A673 (cell line): ENCODE measurements around the gene SUSD1. TPM values are rescaled to one million over a fixed set of nuclear protein-coding genes. Genes with fewer than 3 reads are reported as not detected.

Experiments used
- BruUV-seq: library from RNA; stranded (reverse); fragments of 400-500 nt; replicated peaks from 2 replicates; lab custom pipeline; 2021; lab: Mats Ljungman, UMichigan
- CTCF ChIA-PET: fragments of 300-600 bp; sonication (Branson Sonifier 250); formaldehyde crosslinking; loops from one replicate; lab custom pipeline; 2022; ENCODE audit warnings: antibody characterized with exemption; lab: Charles Lee
- POLR2A ChIA-PET: fragments of 300-600 bp; sonication (Branson Sonifier 250); formaldehyde crosslinking; loops from one replicate; lab custom pipeline; 2022; ENCODE audit warnings: antibody characterized with exemption; ENCODE audit not compliant: low non-redundant PET; lab: Charles Lee
- DNase-seq: peaks from one replicate; pipeline ENCODE4 v3.0.0-alpha.2; 2015; ENCODE audit warnings: low spot score
- H3K27ac ChIP-seq: fragments of 200-600 bp; sonication (generic); 2 replicates; pipeline ENCODE4 v1.5.1; 2016; ENCODE audit warnings: mixed run types, low read depth, mild to moderate bottlenecking, mixed read lengths, antibody characterized with exemption, low read length; ENCODE audit not compliant: poor library complexity, severe bottlenecking
- H3K27me3 ChIP-seq: fragments of 200-600 bp; sonication (generic); replicated peaks from 2 replicates; pipeline ENCODE4 v1.6.1; 2017; ENCODE audit warnings: mixed run types, low read depth, mild to moderate bottlenecking, mixed read lengths, antibody characterized with exemption, low read length; ENCODE audit not compliant: insufficient read depth, poor library complexity
- H3K36me3 ChIP-seq: fragments of 200-600 bp; sonication (generic); 2 replicates; pipeline ENCODE4 v1.6.1; 2016; ENCODE audit warnings: mixed run types, mild to moderate bottlenecking, mixed read lengths, antibody characterized with exemption, low read length; ENCODE audit not compliant: insufficient read depth, poor library complexity, severe bottlenecking
- H3K4me1 ChIP-seq: fragments of 200-600 bp; sonication (generic); 2 replicates; pipeline ENCODE4 v1.6.1; 2017; ENCODE audit warnings: mixed run types, mild to moderate bottlenecking, mixed read lengths, antibody characterized with exemption, low read length; ENCODE audit not compliant: insufficient read depth, poor library complexity, severe bottlenecking
- H3K4me3 ChIP-seq: fragments of 200-600 bp; sonication (generic); 2 replicates; pipeline ENCODE4 v1.5.1; 2016; ENCODE audit warnings: low read depth, mixed run types, mild to moderate bottlenecking, mixed read lengths, low read length; ENCODE audit not compliant: poor library complexity, severe bottlenecking
- H3K9me3 ChIP-seq: fragments of 200-600 bp; sonication (generic); 2 replicates; pipeline ENCODE4 v1.6.1; 2016; ENCODE audit warnings: mixed run types, low read depth, mild to moderate bottlenecking, mixed read lengths, antibody characterized with exemption, low read length; ENCODE audit not compliant: poor library complexity, severe bottlenecking
- EZH2 ChIP-seq: fragments of 200-600 bp; sonication (generic); IDR thresholded peaks from 2 replicates; pipeline ENCODE4 v1.6.1; 2017; ENCODE audit warnings: borderline replicate concordance, low read depth, mild to moderate bottlenecking, mixed read lengths, antibody characterized with exemption, low read length; ENCODE audit not compliant: poor library complexity, severe bottlenecking
- intact Hi-C: fragments of 100-400 bp; cut with micrococcal nuclease; formaldehyde crosslinking; loops from one replicate; pipeline ENCODE4 v1.10.0; 2022; ENCODE audit not compliant: unreplicated experiment
- total RNA-seq: library from RNA; stranded (reverse); gene quantifications from 2 replicates; pipeline ENCODE4 v1.2.3, GENCODE V29; 2021
- TF ChIP-seq, protein P1 (sequence below): fragments of 300-800, 200-600 bp; sonication (generic); conservative IDR thresholded peaks from 2 replicates; pipeline ENCODE4 v1.5.1; 2017; ENCODE audit warnings: low read depth, mild to moderate bottlenecking, antibody characterized with exemption, low read length, moderate library complexity, mixed read lengths

The SUSD1 gene
- total RNA-seq, 1 experiment from 2014 or later, result 14.9 TPM

- H3K27ac ChIP-seq, result no peak overlapping the region
- ChIA-PET POLR2A (no interaction called here), CTCF (no interaction called here)
- no peak for DNase-seq
- no peaks in the 10 kb centered on the region for H3K27me3 ChIP-seq
- H3K4me3 ChIP-seq, result no peak overlapping the region
- no peak for TF ChIP-seq EZH2
- TF ChIP-seq, protein P1, sequence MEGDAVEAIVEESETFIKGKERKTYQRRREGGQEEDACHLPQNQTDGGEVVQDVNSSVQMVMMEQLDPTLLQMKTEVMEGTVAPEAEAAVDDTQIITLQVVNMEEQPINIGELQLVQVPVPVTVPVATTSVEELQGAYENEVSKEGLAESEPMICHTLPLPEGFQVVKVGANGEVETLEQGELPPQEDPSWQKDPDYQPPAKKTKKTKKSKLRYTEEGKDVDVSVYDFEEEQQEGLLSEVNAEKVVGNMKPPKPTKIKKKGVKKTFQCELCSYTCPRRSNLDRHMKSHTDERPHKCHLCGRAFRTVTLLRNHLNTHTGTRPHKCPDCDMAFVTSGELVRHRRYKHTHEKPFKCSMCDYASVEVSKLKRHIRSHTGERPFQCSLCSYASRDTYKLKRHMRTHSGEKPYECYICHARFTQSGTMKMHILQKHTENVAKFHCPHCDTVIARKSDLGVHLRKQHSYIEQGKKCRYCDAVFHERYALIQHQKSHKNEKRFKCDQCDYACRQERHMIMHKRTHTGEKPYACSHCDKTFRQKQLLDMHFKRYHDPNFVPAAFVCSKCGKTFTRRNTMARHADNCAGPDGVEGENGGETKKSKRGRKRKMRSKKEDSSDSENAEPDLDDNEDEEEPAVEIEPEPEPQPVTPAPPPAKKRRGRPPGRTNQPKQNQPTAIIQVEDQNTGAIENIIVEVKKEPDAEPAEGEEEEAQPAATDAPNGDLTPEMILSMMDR, result no peak
- BruUV-seq, result no TSS peak
- no peaks in the 10 kb centered on the region for H3K9me3 ChIP-seq
- intact Hi-C loops, result no loop called here
- H3K36me3 ChIP-seq, result no peaks in the 10 kb centered on the region
- peaks cover under 1% of the 10 kb centered on the region for H3K4me1 ChIP-seq
Observed at GRCh38 chr9:112125951-112126388, 49.1 kb downstream of the SUSD1 start.

DNA sequence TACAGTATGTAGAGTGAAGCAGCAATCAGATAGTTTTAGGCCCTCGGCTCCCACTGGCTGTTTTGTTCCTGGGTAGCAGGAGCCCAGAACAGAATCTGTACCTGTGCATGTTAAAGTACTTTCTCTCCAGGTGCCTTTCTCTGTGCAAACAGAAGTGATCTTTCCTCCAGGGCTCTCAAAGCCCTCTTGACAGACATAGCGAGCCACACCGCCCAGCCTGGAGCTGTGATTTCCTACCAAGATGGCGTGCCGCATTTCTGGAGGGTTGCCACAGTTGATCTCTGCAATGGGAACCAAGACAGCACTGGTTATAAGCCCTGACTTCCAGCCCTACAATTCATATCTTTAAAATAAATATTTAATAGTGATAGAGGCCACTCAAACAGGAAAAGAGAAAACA is 50.9 kb downstream of the SUSD1 start:
- Histone ChIP-seq H3K4me3 (no peak overlapping the region), H3K27me3 (no peaks in the 10 kb centered on the region), H3K4me1 (peaks cover 5% of the 10 kb centered on the region), H3K36me3 (no peaks in the 10 kb centered on the region), H3K9me3 (no peaks in the 10 kb centered on the region), H3K27ac (no peak overlapping the region)
- TF ChIP-seq, protein P1, result no peak
- no peak for TF ChIP-seq EZH2
- POLR2A ChIA-PET, result no interaction called here
- CTCF ChIA-PET, result no interaction called here
- no peak for DNase-seq
- BruUV-seq, result no TSS peak
- intact Hi-C loops, result no loop called here

- DNase-seq, result no peak
- no TSS peak for BruUV-seq
- no peaks in the 10 kb centered on the region for H3K9me3 ChIP-seq
- H3K36me3 ChIP-seq, result no peaks in the 10 kb centered on the region
- H3K27me3 ChIP-seq, result no peaks in the 10 kb centered on the region
- H3K27ac ChIP-seq, result no peak overlapping the region
- intact Hi-C loops, result no loop called here
- ChIA-PET POLR2A (no interaction called here), CTCF (no interaction called here)
- no peak for TF ChIP-seq EZH2
- TF ChIP-seq, protein P1, result no peak
- no peak overlapping the region for H3K4me3 ChIP-seq
- H3K4me1 ChIP-seq, result peaks cover 5% of the 10 kb centered on the region
Observed at GRCh38 chr9:112121633-112122032, 53.5 kb downstream of the SUSD1 start.
